Stomach (tissue), 9 donors: ENCODE measurements around the gene SOX8. TPM values are rescaled to one million over a fixed set of nuclear protein-coding genes. Genes with fewer than 3 reads are reported as not detected.

Experiments
- DNase-seq, 2 donors: peaks; one replicate each; pipeline versions ENCODE4 v3.0.0 to v3.0.0-alpha.2; 2013 to 2019
- H3K27ac ChIP-seq, 5 donors: fragments of 200-600 bp in 4 of 5; sonication (generic) in 4 of 5; one replicate each; pipeline ENCODE4 v1.5.1; 2013 to 2019; ENCODE audit warnings: mild to moderate bottlenecking in 1 of 5, moderate library complexity in 1 of 5
- H3K27me3 ChIP-seq, 3 donors: fragments of 200-600 bp; sonication (generic); one replicate each; pipeline ENCODE4 v1.5.1; 2017 to 2019; ENCODE audit warnings: mixed run types in 1 of 3
- H3K36me3 ChIP-seq, 4 donors: fragments of 200-600 bp; sonication (generic); 1 replicate in 3 of 4; 2 replicates in 1 of 4; pipeline ENCODE4 v1.5.1; 2016 to 2019
- H3K4me1 ChIP-seq, 4 donors: fragments of 200-600 bp; sonication (generic); one replicate each; pipeline ENCODE4 v1.5.1; 2016 to 2019
- H3K4me3 ChIP-seq, 4 donors: fragments of 200-600 bp; sonication (generic) in 3 of 4; one replicate each; pipeline ENCODE4 v1.5.1; 2016 to 2019; ENCODE audit warnings: mild to moderate bottlenecking in 1 of 4
- H3K9me3 ChIP-seq, 4 donors: fragments of 200-600 bp; sonication (generic); one replicate each; pipeline ENCODE4 v1.5.1; 2016 to 2019
- EP300 ChIP-seq: sonication (generic); formaldehyde crosslinking; IDR thresholded peaks from one replicate; pipeline ENCODE4 v1.6.1; 2017; ENCODE audit warnings: antibody characterized with exemption
- POLR2A ChIP-seq, 4 donors: fragments of 450-650 bp; IDR thresholded peaks; one replicate each; pipeline ENCODE4 v1.6.1; 2016; ENCODE audit warnings: antibody characterized with exemption in 4 of 4, control low read depth in 2 of 4, mild to moderate bottlenecking in 1 of 4, moderate library complexity in 1 of 4
- POLR2AphosphoS5 ChIP-seq, 3 donors: sonication (generic); formaldehyde crosslinking; IDR thresholded peaks; one replicate each; pipeline ENCODE4 v1.6.1; 2016; ENCODE audit warnings: antibody characterized with exemption in 3 of 3
- WGBS, 5 donors: extraction: QIAGEN DNeasy Blood & Tissue Kit in 3 of 5; methylation state at CpG; one replicate each; pipeline versions ENCODE4 v1.1.5 to v1.1.7; 2013 to 2018; 5-methylcytosine and 5-hydroxymethylcytosine counted together
- intact Hi-C: fragments of 100-400 bp; cut with DNase I; formaldehyde crosslinking; loops from one replicate; pipeline ENCODE4 v1.15.1; 2023; ENCODE audit warnings: low total_unique reads
- polyA plus RNA-seq, 3 donors: library from polyadenylated mRNA; stranded (reverse); fragments of 200-250 nt; gene quantifications; one replicate each; pipeline ENCODE4 v1.2.3, GENCODE V29; 2013
- total RNA-seq, 5 donors: library from RNA; depleted of rRNA; stranded (reverse); fragments of >200 nt; gene quantifications; one replicate each; pipeline versions ENCODE4 v1.1.0 to v1.2.3, GENCODE V29; 2014 to 2016
- TF ChIP-seq, protein P1 (sequence below), 7 experiments: fragments of 450-650 bp in 4 of 7; fragments of 200-600 bp in 3 of 7; sonication (generic) in 3 of 7; IDR thresholded peaks; one replicate each; pipeline ENCODE4 v1.5.1; 2016 to 2019; ENCODE audit warnings: antibody characterized with exemption in 7 of 7, control low read depth in 2 of 7, mild to moderate bottlenecking in 1 of 7
- donor health status: healthy with polysubstance abuse.
- donor health status: Bipolar disorder and iron deficiency.
- donor health status: healthy.

SOX8 gene
- total and polyA plus RNA-seq, 8 donors = 0.45 to 15.1 (median 1.1) TPM; not detected in 3

DNA sequence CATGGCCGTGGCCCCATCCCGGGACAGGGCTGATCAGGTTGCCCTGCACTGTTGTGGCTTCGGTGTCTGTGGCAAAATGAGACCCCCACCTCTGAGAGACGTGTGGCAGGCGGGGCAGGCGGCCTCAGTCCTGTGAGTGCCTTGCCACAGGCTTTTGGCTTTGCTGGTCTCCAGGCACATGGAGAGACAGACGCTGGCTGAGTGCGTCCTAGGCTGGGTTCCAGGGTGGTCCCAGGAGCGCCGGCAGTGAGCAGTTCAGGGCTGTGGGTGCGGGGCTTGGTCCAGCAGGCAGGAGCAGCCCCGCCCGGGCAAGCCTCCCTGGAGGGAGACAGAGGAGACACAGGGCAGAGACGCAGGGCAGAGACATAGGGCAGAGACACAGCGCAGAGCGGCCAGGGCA, 29.2 kb downstream of the SOX8 start:
- H3K4me1 ChIP-seq = no peaks in the 10 kb centered on the region
- TF ChIP-seq POLR2A (IDR thresholded peaks at IDR 0.05) (no peak), POLR2AphosphoS5 (IDR thresholded peaks at IDR 0.05) (no peak), EP300 (no peak)
- TF ChIP-seq, protein P1, sequence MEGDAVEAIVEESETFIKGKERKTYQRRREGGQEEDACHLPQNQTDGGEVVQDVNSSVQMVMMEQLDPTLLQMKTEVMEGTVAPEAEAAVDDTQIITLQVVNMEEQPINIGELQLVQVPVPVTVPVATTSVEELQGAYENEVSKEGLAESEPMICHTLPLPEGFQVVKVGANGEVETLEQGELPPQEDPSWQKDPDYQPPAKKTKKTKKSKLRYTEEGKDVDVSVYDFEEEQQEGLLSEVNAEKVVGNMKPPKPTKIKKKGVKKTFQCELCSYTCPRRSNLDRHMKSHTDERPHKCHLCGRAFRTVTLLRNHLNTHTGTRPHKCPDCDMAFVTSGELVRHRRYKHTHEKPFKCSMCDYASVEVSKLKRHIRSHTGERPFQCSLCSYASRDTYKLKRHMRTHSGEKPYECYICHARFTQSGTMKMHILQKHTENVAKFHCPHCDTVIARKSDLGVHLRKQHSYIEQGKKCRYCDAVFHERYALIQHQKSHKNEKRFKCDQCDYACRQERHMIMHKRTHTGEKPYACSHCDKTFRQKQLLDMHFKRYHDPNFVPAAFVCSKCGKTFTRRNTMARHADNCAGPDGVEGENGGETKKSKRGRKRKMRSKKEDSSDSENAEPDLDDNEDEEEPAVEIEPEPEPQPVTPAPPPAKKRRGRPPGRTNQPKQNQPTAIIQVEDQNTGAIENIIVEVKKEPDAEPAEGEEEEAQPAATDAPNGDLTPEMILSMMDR (IDR thresholded peaks at IDR 0.05) = no peak
- WGBS, 5 donors = 68 to 80% (median 72%) methylated on average over 10 to 16 of the region's 16 CpGs
- no peak overlapping the region for H3K4me3 ChIP-seq
- no peaks in the 10 kb centered on the region for H3K9me3 ChIP-seq
- no peak overlapping the region for H3K27ac ChIP-seq
- intact Hi-C loops = no loop called here
- peaks cover 2 to 51% (median 26%) of the 10 kb centered on the region in 3 donors for H3K27me3 ChIP-seq
- H3K36me3 ChIP-seq = no peaks in the 10 kb centered on the region
- no peak for DNase-seq

GRCh38 chr16:1011316-1012082, 29.9 kb downstream of the SOX8 start:
- no peaks in the 10 kb centered on the region for H3K4me1 ChIP-seq
- 74 to 85% (median 79%) methylated on average over 33 to 37 of the region's 37 CpGs for WGBS, 5 donors
- intact Hi-C loops = no loop called here
- TF ChIP-seq, protein P1 (IDR thresholded peaks at IDR 0.05) = no peak
- no peak for TF ChIP-seq POLR2AphosphoS5 (IDR thresholded peaks at IDR 0.05)
- no peak for TF ChIP-seq POLR2A (IDR thresholded peaks at IDR 0.05)
- TF ChIP-seq EP300 = no peak
- no peak overlapping the region for H3K27ac ChIP-seq
- no peaks in the 10 kb centered on the region for H3K36me3 ChIP-seq
- H3K27me3 ChIP-seq = peaks cover 2 to 51% (median 26%) of the 10 kb centered on the region in 3 donors
- DNase-seq = no peak
- H3K9me3 ChIP-seq = no peaks in the 10 kb centered on the region
- H3K4me3 ChIP-seq = no peak overlapping the region

DNA sequence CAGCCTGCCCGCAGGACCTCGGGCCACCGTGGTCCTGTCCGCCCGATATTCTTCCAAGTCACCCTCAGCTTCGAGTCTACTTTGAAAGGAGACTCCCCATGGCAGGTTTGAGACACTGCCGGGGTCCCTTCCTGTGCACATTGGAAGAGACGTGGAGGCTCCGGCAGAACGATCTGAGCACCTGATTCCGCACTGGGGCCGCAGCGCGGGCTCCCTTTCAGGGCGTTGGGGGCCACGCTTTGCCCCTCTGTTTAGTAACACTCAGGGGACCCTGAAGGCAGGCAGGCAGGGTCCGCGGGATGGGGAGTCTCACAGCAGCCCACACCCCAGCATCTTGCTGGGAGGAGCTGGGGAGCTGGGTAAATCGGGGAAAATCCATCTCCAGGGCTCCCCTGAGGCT, 30.6 kb downstream of the SOX8 start:
- H3K4me1 ChIP-seq = no peaks in the 10 kb centered on the region
- H3K36me3 ChIP-seq = no peaks in the 10 kb centered on the region
- intact Hi-C loops = no loop called here
- 75 to 88% (median 86%) methylated on average over 13 to 19 of the region's 19 CpGs for WGBS, 5 donors
- TF ChIP-seq, protein P1 (IDR thresholded peaks at IDR 0.05) = no peak
- TF ChIP-seq EP300 (no peak), POLR2AphosphoS5 (IDR thresholded peaks at IDR 0.05) (no peak), POLR2A (IDR thresholded peaks at IDR 0.05) (no peak)
- peaks cover 2 to 51% (median 26%) of the 10 kb centered on the region in 3 donors for H3K27me3 ChIP-seq
- no peak overlapping the region for H3K27ac ChIP-seq
- no peak overlapping the region for H3K4me3 ChIP-seq
- no peaks in the 10 kb centered on the region for H3K9me3 ChIP-seq
- DNase-seq = no peak

GRCh38 chr16:1012722-1013592, 31.4 kb downstream of the SOX8 start:
- no peak for TF ChIP-seq POLR2AphosphoS5 (IDR thresholded peaks at IDR 0.05)
- TF ChIP-seq POLR2A (IDR thresholded peaks at IDR 0.05) = no peak
- TF ChIP-seq, protein P1 (IDR thresholded peaks at IDR 0.05) = no peak
- no peak for TF ChIP-seq EP300
- peaks cover 2 to 44% (median 20%) of the 10 kb centered on the region in 3 donors for H3K27me3 ChIP-seq
- H3K27ac ChIP-seq = no peak overlapping the region
- WGBS, 5 donors = 64 to 89% (median 85%) methylated on average over 6 to 28 of the region's 28 CpGs
- no peak for DNase-seq
- H3K4me3 ChIP-seq = no peak overlapping the region
- H3K4me1 ChIP-seq = no peaks in the 10 kb centered on the region
- H3K36me3 ChIP-seq = no peaks in the 10 kb centered on the region
- intact Hi-C loops = no loop called here
- no peaks in the 10 kb centered on the region for H3K9me3 ChIP-seq
